Parathyroid adenoma (tissue), 2 donors: Measurements from ENCODE around the gene TSPEAR.

Experiments used
- H2AFZ ChIP-seq: fragments of 300-600 bp; sonication (generic); one replicate; pipeline ENCODE4 v1.7.0; 2017; ENCODE audit warnings: antibody characterized with exemption, mild to moderate bottlenecking
- H3K27ac ChIP-seq: fragments of 300-600 bp; sonication (generic); one replicate; pipeline ENCODE4 v1.7.0; 2017
- H3K27me3 ChIP-seq: fragments of 300-600 bp; sonication (generic); one replicate; pipeline ENCODE4 v1.7.0; 2017; ENCODE audit warnings: low read length; ENCODE audit not compliant: control insufficient read depth, insufficient read depth
- H3K36me3 ChIP-seq: fragments of 300-600 bp; sonication (generic); one replicate; pipeline ENCODE4 v1.7.0; 2017; ENCODE audit warnings: low read length; ENCODE audit not compliant: control insufficient read depth, insufficient read depth
- H3K4me1 ChIP-seq: fragments of 300-600 bp; sonication (generic); one replicate; pipeline ENCODE4 v1.7.0; 2017; ENCODE audit warnings: control low read depth
- H3K4me2 ChIP-seq: fragments of 300-600 bp; sonication (generic); one replicate; pipeline ENCODE4 v1.7.0; 2017; ENCODE audit warnings: low read length
- H3K4me3 ChIP-seq: fragments of 300-600 bp; sonication (generic); one replicate; pipeline ENCODE4 v1.7.0; 2017; ENCODE audit warnings: low read depth, low read length
- H3K79me2 ChIP-seq: fragments of 300-600 bp; sonication (generic); one replicate; pipeline ENCODE4 v1.7.0; 2017; ENCODE audit warnings: control low read depth
- H3K9ac ChIP-seq: fragments of 300-600 bp; sonication (generic); one replicate; pipeline ENCODE4 v1.7.0; 2017; ENCODE audit warnings: mild to moderate bottlenecking
- H3K9me3 ChIP-seq: fragments of 300-600 bp; sonication (generic); one replicate; pipeline ENCODE4 v1.7.0; 2017; ENCODE audit warnings: low read length; ENCODE audit not compliant: control insufficient read depth
- CTCF ChIP-seq: fragments of 300-600 bp; sonication (generic); IDR thresholded peaks from one replicate; pipeline ENCODE4 v1.7.0; 2017; ENCODE audit warnings: antibody characterized with exemption, mild to moderate bottlenecking
- donor health status: primary hyperparathyroidism.

TSPEAR gene

GRCh38 chr21:44590311-44590721 is 121.1 kb downstream of the TSPEAR start:
- no peaks in the 10 kb centered on the region for H3K36me3 ChIP-seq
- no peaks in the 10 kb centered on the region for H3K9me3 ChIP-seq
- no peaks in the 10 kb centered on the region for H3K4me1 ChIP-seq
- H2AFZ ChIP-seq: no peak overlapping the region
- no peaks in the 10 kb centered on the region for H3K79me2 ChIP-seq
- H3K27ac ChIP-seq: no peak overlapping the region
- H3K9ac ChIP-seq: no peak overlapping the region
- no peak overlapping the region for H3K4me3 ChIP-seq
- TF ChIP-seq CTCF: no peak
- no peak overlapping the region for H3K4me2 ChIP-seq
- H3K27me3 ChIP-seq: no peaks in the 10 kb centered on the region

- no peak for TF ChIP-seq CTCF
Observed at GRCh38 chr21:44589586-44590305, 121.6 kb downstream of the TSPEAR start.

GRCh38 chr21:44589094-44589493 is 122.3 kb downstream of the TSPEAR start:
- no peak overlapping the region for H3K4me2 ChIP-seq
- no peaks in the 10 kb centered on the region for H3K36me3 ChIP-seq
- H3K9ac ChIP-seq: no peak overlapping the region
- no peak overlapping the region for H3K27ac ChIP-seq
- no peak for TF ChIP-seq CTCF
- H3K4me1 ChIP-seq: no peaks in the 10 kb centered on the region
- H3K4me3 ChIP-seq: no peak overlapping the region
- no peak overlapping the region for H2AFZ ChIP-seq
- H3K27me3 ChIP-seq: no peaks in the 10 kb centered on the region
- H3K79me2 ChIP-seq: no peaks in the 10 kb centered on the region
- no peaks in the 10 kb centered on the region for H3K9me3 ChIP-seq

More at GRCh38 chr21:44589586-44590305, 121.6 kb downstream of the TSPEAR start:
- no peak overlapping the region for H3K9ac ChIP-seq
- no peak overlapping the region for H3K4me2 ChIP-seq
- H3K9me3 ChIP-seq: no peaks in the 10 kb centered on the region
- H3K27me3 ChIP-seq: no peaks in the 10 kb centered on the region
- no peaks in the 10 kb centered on the region for H3K79me2 ChIP-seq
- H3K36me3 ChIP-seq: no peaks in the 10 kb centered on the region
- H3K4me1 ChIP-seq: no peaks in the 10 kb centered on the region
- no peak overlapping the region for H3K4me3 ChIP-seq
- H3K27ac ChIP-seq: no peak overlapping the region
- no peak overlapping the region for H2AFZ ChIP-seq

- no peak overlapping the region for H3K4me2 ChIP-seq
- no peaks in the 10 kb centered on the region for H3K9me3 ChIP-seq
- H3K27me3 ChIP-seq: no peaks in the 10 kb centered on the region
- no peak overlapping the region for H2AFZ ChIP-seq
- no peak overlapping the region for H3K4me3 ChIP-seq
- no peak overlapping the region for H3K27ac ChIP-seq
- H3K9ac ChIP-seq: no peak overlapping the region
- TF ChIP-seq CTCF: no peak
- no peaks in the 10 kb centered on the region for H3K4me1 ChIP-seq
- no peaks in the 10 kb centered on the region for H3K79me2 ChIP-seq
- no peaks in the 10 kb centered on the region for H3K36me3 ChIP-seq
Observed at GRCh38 chr21:44585892-44586291, 125.5 kb downstream of the TSPEAR start.

- Histone ChIP-seq H3K4me1 (no peaks in the 10 kb centered on the region), H3K79me2 (no peaks in the 10 kb centered on the region), H3K36me3 (no peaks in the 10 kb centered on the region), H3K9ac (no peak overlapping the region), H2AFZ (no peak overlapping the region), H3K9me3 (no peaks in the 10 kb centered on the region), H3K4me2 (no peak overlapping the region), H3K27me3 (no peaks in the 10 kb centered on the region), H3K4me3 (no peak overlapping the region), H3K27ac (no peak overlapping the region)
- no peak for TF ChIP-seq CTCF
Observed at GRCh38 chr21:44583800-44584147, 127.6 kb downstream of the TSPEAR start.
